Measurements from ENCODE around the gene TMEM63C.

DNA sequence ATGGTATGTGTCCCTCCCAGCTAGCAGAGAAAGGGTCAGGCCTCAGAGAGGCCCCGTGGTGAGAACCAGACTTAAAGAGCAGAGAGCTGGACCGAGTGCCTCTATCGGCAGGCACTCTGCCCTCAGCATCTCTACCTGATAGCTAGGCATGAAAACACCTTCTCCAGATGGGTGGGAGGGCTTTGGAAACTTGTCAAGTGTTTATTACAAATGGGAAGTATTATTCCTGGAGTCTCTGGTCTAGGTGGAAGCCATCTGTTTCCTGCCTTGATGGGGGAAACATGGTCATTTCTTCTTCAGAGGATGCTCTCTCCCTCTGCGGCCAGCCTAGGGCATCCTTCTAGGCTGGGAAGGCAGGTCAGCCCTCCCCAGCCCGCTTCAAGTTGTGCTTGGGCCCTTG, 2.3 kb downstream of the TMEM63C start:
- TF ChIP-seq, protein P1, sequence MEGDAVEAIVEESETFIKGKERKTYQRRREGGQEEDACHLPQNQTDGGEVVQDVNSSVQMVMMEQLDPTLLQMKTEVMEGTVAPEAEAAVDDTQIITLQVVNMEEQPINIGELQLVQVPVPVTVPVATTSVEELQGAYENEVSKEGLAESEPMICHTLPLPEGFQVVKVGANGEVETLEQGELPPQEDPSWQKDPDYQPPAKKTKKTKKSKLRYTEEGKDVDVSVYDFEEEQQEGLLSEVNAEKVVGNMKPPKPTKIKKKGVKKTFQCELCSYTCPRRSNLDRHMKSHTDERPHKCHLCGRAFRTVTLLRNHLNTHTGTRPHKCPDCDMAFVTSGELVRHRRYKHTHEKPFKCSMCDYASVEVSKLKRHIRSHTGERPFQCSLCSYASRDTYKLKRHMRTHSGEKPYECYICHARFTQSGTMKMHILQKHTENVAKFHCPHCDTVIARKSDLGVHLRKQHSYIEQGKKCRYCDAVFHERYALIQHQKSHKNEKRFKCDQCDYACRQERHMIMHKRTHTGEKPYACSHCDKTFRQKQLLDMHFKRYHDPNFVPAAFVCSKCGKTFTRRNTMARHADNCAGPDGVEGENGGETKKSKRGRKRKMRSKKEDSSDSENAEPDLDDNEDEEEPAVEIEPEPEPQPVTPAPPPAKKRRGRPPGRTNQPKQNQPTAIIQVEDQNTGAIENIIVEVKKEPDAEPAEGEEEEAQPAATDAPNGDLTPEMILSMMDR (conservative IDR thresholded peaks at IDR 0.05 in 1 of 2, IDR thresholded peaks at IDR 0.05 in 1 of 2; ENCODE audit: extremely low read depth in 1 of 2, insufficient read depth in 1 of 2, low read depth in 1 of 2, low read length in 2 of 2) = no peak
- TF ChIP-seq EZH2 (IDR thresholded peaks at IDR 0.05; ENCODE audit: borderline replicate concordance, low read length) = no peak
